ENCODE results near the gene RFNG.
A peak's percentile ranks its signal among the peaks of the same experiment; 100 is the strongest.
"Not testable (repeated sequence)": the region's sequence is repeated elsewhere in the genome, so short reads cannot be mapped to it uniquely, and the experiment has no call there.

RFNG gene

DNA sequence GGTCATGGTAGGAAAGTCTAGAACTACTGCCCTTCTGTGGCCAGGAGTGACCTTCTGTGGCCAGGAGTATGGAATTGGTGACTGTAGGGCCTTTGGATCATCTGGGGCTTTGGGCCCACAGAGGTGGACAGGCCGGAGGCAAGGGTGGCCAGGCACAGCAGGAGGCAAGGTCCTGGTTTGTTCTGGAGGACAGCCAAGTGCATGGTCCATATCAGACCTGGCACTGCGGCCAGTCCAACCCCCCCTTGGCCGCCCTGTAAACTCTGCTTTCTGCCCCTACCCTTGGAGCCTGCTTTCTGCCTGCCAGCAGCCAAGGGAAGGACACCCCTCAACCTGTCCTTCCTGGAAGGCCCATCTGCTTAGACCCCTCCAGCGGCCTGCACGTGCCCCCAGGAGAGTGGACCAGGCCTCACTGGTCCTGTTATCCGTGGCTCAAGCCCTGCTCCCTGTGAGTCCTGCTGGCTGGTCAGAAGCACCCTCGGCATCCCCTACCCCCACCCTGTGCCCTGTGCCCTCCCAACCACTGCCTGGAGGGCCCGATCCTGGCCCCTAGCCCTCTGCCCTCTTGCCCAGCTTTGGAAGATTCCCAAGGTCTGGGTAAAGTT is 11.8 kb downstream of the RFNG start:
- FAIRE-seq: no peak

DNA sequence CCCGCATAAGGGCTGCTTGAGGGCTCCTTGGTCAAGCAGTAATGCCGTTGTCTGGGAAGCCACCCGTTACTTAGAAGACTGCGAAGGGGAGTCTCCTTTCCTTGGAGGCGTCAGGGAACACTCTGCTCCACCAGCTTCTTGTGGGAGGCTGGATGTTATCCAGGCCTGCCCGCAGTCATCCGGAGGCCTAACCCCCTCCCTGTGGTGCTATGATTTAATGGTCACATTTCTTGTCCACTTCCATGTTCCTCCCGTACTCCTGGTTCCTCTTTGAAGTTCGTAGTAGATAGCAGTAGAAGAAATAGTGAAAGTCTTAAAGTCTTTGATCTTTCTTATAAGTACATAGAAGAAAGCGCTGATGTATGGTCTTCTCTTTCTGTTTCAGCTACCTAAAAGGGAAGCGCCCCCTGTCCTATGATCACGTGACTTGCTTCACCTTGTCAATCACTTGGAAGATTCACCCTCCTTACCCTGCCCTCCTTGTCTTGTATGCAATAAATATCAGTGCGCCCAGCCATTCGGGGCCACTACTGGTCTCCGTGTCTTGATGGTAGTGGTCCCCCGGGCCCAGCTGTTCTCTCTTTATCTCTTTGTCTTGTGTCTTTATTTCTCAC is 12.7 kb downstream of the RFNG start:
- FAIRE-seq: not testable (repeated sequence)

DNA sequence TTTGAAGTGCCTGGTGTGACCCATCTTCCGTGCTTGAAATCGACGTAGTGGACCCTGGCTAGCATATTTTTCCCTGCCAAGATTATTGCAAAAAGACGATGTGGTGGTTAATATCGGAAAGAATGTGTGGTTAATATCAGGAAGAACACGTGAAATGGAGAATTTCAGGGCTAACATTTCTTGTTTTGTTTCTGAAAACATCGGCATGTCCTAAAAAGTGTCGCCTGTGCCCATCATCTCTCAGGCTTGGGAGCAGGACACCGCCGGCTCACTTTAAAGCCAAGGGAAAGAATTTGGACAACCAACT is 13.8 kb downstream of the RFNG start:
- no peak for FAIRE-seq

DNA sequence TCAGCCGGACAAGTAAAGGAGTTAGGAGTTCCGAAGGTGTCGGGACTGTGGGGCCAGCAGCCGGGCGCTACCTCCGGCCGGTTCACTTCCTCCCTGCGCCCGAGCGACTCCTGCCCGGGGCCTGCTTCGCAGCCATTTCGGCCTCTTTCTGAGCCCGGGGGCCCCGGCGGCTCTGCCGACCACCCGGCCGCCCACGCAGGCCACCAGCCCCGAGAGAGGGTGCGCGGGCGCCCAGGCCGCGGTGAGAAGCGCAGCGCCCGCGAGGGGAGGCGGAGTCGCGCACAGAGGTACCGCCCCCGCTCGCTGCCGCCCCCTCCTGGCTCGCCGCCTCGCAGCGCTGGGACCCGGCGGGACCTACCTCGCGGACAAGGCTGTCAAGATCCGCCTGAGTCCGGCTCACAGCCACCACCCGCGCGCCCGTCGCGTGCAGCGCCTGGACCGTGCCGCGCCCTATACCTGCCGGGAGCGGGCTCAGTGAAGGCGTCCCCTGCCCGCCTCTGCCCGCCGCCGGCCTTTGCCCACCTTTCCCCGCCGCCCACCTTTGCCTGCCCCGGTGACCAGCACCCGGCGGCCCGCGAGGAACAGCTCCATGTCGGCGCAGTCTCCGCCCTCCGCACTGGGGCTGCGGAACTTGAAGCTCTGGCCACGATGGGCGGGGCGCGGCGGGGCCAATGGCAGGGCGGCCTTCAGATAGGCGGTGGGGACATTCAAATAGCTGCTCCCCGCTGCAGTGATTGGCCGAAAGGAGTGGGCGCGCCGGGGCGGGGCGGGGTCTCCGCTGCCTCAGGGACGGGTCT is 14.3 kb downstream of the RFNG start, which contains the start of gene DCXR:
DCXR (minus strand) TSS at position 606 of the 797 bp plus-strand sequence; CDS start at position 591, 15 bp downstream.
- peak; percentile 83 for FAIRE-seq

DNA sequence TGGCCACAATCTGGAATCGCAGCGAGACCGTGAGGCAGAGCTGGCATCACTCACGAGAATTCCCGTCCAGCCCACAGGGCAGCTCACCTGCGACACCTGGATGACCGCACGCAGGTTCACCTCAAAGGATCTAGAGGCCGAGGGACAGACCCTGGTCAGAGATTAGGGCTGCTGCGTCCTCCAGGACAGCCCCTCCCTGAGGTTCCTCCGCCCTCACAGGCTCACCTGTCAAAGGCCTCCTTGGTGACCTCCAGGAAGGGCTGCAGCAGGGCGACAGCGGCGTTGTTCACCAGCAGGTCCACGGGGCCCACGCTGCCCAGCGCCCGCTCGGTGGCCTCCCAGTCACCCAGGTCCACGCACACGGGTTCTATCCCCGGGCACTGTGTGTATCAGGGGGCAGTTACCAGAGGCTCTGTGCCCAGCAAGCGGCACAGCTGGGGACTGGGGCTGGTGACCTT is 14.9 kb downstream of the RFNG start:
- FAIRE-seq: no peak

DNA sequence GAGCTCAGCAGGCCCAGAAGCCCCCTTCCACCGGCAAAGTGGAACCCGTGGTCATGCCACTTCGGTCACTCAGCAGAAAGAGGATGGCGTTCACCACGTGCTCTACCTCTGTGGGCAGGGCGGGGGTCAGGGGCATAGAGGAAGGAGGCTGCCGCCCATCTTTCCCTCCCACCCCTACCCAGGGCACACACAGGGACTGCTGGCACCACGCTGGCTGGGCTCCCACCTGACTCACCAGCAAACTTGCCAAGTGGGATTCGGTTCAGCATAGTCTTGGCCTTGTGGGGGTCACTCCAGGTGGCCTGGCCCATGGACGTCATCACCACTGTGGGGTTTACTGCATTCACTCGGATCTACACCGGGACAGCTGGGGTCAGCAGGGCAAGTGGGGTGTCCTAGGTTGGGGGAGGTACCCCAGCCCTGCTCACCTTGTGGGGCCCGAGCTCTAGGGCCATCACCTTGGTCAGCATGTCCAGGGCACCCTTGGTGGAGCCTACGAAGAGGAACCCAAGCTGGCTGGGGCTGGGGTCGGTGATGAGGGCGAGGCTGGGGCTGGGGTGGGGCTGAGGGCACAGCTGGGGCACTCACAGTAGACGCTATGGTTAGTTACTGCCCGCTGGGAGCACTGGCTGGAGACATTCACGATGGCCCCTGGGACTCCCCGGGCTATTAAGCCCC is 15.5 kb downstream of the RFNG start:
- FAIRE-seq: no peak

DNA sequence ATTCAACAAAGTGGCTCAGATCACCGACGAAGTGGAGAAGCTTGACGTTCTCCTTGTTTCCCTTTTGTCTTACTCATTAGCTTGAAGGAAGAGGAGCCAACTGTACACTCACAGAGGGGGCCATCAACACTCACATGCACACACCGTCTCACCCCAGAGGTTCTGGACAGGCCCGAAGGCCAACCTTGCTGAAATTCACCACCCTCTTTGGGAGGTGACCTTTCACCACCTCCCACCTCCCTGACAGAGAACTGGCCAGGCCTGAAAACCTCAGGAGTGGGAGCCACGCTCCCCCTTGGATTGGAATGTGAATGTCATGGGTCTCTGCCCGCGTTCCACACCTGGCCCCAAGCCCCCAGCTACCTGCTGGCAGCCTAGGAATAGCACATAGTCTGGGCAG is 16.1 kb downstream of the RFNG start:
- no peak for FAIRE-seq

DNA sequence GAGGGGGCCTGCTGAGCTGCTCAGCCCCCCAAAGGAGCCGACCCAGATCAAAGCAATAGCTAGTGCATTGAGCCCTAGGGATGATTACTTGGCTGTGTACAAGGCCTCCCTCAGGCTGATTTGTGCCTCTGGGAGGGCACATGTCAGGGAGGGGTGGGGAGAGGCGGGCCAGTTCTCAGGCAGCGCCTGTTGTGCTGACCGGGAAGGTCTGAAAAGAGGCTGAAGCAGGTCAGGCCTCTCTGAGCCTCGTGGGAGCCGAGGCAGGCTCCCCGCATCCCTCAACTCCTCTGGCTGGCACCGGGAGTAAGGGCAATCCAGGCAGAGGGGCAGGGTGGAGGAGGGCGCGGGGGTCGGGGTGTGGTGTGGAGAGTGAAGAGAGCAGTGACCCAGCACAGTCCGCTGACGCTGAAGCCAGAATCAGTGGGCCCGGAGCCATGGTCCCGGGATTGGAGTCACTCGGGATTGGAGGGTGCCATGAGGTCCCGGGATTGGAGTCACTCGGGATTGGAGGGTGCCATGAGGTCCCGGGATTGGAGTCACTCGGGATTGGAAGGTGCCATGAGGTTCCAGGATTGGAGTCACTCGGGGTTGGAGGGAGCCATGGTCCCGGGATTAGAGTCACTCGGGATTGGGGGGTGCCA is 17.1 kb downstream of the RFNG start:
- FAIRE-seq: no peak

DNA sequence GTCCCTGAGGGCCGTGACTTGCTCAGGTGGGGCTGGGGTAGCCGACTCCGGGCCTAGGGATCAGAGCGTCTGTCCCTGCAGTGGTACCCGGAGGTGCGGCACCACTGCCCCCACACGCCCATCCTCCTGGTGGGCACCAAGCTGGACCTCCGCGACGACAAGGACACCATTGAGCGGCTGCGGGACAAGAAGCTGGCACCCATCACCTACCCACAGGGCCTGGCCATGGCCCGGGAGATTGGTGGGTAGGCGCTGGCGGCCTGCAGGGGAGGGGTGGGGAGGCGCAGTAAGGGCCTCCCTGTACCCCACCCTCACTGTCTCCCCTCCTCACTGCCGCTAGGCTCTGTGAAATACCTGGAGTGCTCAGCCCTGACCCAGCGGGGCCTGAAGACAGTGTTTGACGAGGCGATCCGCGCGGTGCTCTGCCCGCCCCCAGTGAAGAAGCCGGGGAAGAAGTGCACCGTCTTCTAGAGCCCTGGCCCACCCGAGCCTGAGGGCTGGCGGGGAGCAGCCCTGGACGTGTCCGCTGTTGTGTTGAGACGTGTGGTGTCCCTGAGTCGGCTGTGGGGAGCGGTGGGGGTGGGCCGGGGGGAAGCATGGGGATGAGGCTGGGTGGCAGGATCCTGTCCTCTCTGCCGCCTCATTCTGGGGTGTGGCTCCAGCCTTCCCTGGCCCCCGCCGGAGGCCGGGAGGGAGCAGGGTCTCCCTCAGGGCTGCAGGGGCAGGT is 18.1 kb downstream of the RFNG start:
- FAIRE-seq: no peak

DNA sequence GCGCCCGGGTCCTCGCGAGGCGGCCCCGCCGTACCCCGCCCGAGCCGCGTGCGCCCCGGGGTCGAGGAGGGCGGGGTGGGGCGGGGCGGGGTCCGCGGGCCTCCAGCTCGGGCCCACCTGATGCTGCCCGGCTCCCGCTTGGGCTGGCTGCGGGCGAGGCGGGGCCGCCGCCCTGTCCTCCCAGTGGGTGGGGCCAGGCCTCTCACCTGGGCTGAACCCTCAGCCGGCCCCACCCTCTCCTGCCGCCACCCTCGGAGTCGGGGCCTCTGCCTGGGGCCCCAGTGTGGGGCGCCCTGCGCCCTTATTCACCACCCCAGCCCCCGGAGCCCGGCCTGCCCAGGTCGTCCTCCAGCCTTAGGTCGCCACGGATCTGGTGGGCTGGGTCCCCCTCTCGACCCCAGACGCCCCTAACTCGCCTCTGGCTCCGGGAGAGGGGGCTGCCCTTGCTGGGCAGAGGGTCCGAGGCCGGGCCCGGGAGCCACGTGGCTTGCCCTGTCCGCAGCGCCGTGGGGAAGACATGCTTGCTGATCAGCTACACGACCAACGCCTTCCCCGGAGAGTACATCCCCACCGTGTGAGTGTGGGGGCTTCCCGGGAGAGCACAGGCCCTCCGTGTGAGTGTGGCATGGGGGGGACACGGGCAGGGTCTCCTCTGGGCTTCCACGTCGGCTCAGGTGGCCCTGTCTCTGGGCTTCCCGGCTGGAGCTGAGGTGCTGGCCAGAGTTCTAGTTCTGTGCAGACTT is 19.6 kb downstream of the RFNG start:
- no peak for FAIRE-seq

DNA sequence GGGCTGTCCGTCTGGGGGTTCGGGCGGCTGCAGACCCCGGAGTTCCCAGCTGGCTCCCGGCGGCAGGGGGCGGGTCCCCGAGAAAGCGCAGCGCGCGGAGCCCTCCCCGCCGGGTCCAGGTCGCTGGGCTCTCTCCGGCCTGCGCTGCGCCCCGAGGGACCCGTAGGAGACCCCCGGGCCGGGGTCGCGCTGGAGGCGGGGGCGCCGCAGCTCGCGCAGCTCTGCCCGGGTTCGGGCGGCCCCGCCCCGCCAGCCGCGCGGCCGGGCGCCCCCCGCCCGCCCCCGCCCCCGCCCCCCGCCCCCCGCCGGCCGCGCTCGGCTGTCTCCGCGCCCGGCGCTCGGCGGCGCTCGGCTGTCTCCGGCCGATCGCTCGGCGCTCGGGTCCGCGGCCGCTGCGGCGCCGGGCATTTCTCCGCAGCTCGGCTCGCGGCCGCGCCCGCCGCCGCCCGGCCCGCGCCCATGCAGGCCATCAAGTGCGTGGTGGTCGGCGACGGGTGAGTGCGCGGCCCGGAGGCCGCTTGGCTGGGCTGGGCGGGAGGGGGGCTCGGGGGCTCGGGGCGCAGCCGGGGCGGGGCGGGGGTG is 20.2 kb downstream of the RFNG start, which contains the start of gene RAC3:
RAC3 (plus strand) TSS at position 376 of the 582 bp plus-strand sequence; CDS start at position 460, 84 bp downstream.
- no peak for FAIRE-seq

DNA sequence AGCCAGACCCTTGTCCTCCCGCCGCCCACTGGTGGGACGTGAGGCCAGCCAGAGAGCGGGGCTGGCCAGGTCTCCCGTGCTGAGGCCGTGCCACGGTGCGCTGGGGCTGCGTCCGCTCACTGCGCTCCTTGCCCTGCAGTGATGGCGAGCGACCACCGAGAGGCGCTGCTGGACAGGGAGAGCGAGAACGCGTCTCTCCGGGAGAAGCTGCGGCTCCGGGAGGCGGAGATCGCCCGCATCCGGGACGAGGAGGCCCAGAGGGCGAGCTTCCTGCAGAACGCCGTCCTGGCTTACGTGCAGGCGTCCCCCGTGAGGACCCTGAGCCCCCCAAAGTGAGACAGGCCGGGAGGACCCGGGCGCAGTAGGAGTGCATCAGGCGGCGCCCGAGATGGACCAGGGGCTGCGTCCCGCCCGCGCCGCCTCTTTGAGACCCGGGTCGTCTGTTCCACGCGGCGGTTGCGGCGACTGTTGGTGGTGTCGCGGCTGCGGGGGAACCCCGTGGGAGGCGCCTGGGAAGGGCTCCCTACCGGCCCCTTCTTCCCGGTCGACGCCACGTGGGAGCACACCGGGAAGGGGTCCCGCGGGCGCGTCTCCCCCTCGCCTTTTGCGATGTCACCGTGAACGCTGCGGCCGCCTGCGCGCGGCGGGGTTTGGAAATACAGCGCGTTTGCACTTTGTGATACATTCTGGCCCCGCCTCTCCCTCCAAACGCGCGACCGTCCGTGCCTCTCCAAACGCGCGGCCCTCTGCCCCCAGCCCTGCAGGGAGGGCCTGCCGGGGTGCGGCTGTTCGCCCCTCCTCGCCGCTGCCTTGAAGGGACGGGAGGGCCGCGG is 20.9 kb downstream of the RFNG start:
- no peak for FAIRE-seq

DNA sequence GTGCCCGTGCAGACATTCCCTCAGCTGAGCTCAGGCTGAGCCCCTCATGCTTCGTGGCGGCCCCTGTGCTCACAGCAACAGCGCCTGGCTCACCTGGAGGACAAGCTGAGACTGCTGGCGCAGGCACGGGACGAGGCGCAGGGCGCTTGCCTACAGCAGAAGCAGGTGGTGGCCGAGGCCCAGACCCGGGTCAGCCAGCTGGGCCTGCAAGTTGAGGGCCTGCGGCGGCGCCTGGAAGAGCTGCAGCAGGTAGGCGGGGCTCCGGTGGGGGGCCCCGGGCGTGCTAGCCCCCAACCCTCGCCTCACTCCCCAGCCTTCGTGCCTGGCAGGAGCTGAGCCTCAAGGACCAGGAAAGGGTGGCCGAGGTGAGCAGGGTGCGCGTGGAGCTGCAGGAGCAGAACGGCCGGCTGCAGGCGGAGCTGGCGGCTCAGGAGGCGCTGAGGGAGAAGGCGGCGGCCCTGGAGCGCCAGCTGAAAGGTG is 21.6 kb downstream of the RFNG start:
- FAIRE-seq: no peak

DNA sequence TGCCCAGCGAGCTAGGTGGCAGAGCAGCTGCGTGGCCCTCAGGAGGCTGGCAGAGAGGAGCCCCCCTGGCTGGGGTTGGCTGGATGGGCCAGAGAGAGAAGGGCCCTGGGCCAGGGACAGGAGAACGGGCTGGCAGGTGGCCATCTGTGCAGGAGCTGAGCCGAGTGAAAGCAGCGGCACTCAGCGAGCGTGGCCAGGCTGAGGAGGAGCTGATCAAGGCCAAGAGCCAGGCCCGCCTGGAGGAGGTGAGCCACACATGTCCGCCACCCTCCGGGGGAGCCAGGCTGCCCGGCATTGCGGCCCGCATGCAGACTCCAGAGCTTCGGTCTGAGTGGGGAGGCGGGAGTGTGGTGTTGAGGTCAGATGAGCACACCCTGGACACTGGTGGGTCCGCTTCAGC is 22.2 kb downstream of the RFNG start:
- FAIRE-seq: no peak

DNA sequence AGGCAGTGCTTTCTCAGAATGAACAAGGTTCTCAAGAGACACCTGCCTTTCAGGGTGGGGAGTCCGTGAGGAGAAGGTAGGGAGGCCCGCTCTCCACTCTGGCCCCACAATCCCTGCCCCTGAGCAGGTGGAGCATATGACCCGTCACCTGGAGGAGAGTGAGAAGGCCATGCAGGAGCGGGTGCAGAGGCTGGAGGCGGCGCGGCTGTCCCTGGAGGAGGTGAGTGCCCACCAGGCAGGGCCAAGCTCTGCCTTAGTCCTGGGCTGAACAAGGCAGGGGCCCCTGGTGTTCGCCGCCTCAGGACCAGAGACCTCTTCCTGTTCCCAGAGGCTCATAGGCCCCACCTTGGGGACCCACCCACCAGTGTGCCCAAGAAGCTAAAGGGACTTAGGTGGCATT is 22.6 kb downstream of the RFNG start:
- FAIRE-seq: no peak

DNA sequence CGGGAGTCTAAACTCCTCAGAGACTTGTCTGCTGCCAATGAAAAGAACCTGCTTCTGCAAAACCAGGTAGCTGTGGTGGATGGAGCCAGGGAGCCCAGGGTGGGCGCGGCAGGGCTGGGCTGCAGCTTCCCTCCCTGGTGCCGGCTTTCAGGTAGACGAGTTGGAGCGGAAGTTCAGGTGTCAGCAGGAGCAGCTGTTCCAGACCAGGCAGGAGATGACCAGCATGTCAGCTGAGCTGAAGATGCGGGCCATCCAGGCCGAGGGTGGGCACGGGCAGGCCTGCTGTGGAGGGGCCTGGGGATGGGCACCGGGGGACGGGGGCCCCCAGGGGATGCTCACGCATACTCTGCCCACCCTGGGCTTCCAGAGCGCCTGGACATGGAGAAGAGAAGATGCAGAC is 23.4 kb downstream of the RFNG start:
- no peak for FAIRE-seq

DNA sequence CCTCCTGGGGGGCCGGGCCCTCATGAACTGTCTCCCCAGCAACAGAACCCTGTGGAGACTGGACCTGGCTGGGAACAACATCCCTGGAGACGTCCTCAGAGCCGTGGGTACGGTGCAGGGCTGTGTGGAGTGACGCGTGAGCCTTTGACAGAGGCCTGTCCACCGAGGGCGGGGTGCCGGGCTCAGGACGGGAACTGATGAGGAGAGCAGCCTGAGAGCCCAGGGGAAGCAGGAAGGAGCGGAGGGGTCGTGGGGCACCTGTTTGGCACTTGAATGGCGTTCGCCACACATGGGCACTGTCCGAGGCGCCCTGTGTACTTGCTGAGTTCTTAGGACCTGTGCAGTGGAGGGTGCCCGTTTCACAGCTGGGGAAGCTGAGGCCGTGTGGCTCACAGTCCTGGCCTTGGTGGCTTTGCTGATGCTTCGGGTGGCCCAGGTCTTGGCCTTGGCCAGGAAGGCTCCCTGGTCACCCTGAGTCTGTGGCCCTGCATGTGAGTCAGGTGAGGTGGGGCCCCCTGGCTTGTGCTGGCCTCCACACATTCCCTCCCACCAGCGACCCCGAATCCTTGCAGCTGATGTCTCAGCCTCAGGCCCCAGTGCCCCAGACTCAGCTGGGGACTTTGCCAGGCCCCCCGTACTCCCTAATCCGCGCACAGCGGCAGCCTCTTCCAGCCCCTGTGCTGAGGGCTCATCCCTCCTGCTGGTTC is 26.1 kb downstream of the RFNG start:
- FAIRE-seq: no peak

DNA sequence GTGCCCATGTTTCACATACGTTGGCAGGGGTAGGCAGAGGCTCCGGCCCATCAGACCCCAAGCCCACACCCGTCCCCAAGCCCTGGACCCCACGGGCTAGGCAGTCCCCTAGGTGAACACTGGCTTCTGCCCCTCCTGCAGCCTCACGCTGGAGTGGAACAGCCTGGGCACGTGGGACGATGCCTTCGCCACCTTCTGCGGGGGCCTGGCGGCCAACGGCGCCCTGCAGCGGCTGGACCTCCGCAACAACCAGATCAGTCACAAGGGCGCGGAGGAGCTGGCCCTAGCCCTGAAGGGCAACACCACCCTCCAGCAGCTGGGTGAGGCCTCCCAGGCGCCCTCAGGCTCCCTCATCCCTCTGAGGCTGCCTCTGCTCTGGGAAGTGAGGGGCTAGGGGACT is 26.8 kb downstream of the RFNG start:
- no peak for FAIRE-seq
